Colonic mucosa (tissue), 4 donors: ENCODE data around the gene SCTR. TPM values are rescaled to one million over a fixed set of nuclear protein-coding genes. Genes with fewer than 3 reads are reported as not detected.

ENCODE experiments used
- DNase-seq: peaks from one replicate; pipeline ENCODE4 v3.0.0-alpha.2; 2020
- H3K27ac ChIP-seq: fragments of 200-600 bp; one replicate; pipeline ENCODE4 v1.8.0; 2021
- H3K27me3 ChIP-seq: fragments of 200-600 bp; one replicate; pipeline ENCODE4 v1.8.0; 2021
- H3K36me3 ChIP-seq: fragments of 200-600 bp; one replicate; pipeline ENCODE4 v1.8.0; 2021
- H3K4me1 ChIP-seq: fragments of 200-600 bp; one replicate; pipeline ENCODE4 v1.8.0; 2021; ENCODE audit warnings: mild to moderate bottlenecking
- H3K4me3 ChIP-seq: fragments of 200-600 bp; one replicate; pipeline ENCODE4 v1.8.0; 2021
- H3K9ac ChIP-seq, 2 donors: one replicate each; pipeline ENCODE4 v1.7.0; 2013; ENCODE audit warnings: control low read depth in 2 of 2, low read depth in 2 of 2, low read length in 2 of 2
- H3K9me3 ChIP-seq: fragments of 200-600 bp; one replicate; pipeline ENCODE4 v1.8.0; 2021
- intact Hi-C: fragments of 100-400 bp; cut with DNase I; formaldehyde crosslinking; loops from one replicate; pipeline ENCODE4 v1.14.1; 2022
- total RNA-seq, 2 donors: library from RNA; stranded (reverse); fragmentation: NEBNext Ultra II Directional in 1 of 2; extraction: Animal tissue kit (Norgen Biotek cat#: 25700) in 1 of 2; gene quantifications; one replicate each; pipeline ENCODE4 v1.2.1, GENCODE V29; 2021
- TF ChIP-seq, protein P1 (sequence below): fragments of 200-600 bp; IDR thresholded peaks from one replicate; pipeline ENCODE4 v1.8.0; 2022; ENCODE audit warnings: antibody characterized with exemption, mild to moderate bottlenecking
- donor health status: healthy.
- donor health status: DM: no; HTN: no; CAD: no.
- donor health status: DM: no; HTN: no; CAD: no.

SCTR gene
- total RNA-seq, 2 donors from 2014 or later, result 0.25 to 0.27 TPM

DNA sequence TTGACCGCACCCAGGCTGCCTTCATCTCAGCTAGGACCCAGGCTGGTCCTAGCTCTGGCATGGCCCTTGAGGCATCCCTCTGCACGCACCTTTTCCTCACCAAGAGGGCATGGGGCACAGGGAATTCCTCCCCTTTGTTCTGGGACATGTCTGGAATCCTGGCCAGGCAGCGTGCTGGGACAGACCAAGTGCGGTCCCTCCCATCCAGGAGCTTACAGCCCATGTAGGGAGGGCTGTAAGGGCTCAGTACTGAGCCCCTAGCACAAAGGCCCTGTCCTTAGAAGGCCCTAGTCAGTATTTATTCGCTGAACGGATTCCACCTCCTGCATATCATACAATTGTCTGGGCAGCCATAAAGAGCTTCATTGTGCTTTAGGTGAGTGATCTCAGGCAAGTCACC is 89.6 kb downstream of the SCTR start:
- intact Hi-C loops, result no loop called here
- no peaks in the 10 kb centered on the region for H3K36me3 ChIP-seq
- no peaks in the 10 kb centered on the region for H3K9me3 ChIP-seq
- no peak overlapping the region for H3K4me3 ChIP-seq
- peaks cover 5% of the 10 kb centered on the region for H3K4me1 ChIP-seq
- no peaks in the 10 kb centered on the region for H3K27me3 ChIP-seq
- no peak for DNase-seq
- H3K9ac ChIP-seq, result peak overlapping the region; percentile 44 to 46
- peak overlapping the region; percentile 68 for H3K27ac ChIP-seq
- TF ChIP-seq, protein P1, sequence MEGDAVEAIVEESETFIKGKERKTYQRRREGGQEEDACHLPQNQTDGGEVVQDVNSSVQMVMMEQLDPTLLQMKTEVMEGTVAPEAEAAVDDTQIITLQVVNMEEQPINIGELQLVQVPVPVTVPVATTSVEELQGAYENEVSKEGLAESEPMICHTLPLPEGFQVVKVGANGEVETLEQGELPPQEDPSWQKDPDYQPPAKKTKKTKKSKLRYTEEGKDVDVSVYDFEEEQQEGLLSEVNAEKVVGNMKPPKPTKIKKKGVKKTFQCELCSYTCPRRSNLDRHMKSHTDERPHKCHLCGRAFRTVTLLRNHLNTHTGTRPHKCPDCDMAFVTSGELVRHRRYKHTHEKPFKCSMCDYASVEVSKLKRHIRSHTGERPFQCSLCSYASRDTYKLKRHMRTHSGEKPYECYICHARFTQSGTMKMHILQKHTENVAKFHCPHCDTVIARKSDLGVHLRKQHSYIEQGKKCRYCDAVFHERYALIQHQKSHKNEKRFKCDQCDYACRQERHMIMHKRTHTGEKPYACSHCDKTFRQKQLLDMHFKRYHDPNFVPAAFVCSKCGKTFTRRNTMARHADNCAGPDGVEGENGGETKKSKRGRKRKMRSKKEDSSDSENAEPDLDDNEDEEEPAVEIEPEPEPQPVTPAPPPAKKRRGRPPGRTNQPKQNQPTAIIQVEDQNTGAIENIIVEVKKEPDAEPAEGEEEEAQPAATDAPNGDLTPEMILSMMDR, result no peak

DNA sequence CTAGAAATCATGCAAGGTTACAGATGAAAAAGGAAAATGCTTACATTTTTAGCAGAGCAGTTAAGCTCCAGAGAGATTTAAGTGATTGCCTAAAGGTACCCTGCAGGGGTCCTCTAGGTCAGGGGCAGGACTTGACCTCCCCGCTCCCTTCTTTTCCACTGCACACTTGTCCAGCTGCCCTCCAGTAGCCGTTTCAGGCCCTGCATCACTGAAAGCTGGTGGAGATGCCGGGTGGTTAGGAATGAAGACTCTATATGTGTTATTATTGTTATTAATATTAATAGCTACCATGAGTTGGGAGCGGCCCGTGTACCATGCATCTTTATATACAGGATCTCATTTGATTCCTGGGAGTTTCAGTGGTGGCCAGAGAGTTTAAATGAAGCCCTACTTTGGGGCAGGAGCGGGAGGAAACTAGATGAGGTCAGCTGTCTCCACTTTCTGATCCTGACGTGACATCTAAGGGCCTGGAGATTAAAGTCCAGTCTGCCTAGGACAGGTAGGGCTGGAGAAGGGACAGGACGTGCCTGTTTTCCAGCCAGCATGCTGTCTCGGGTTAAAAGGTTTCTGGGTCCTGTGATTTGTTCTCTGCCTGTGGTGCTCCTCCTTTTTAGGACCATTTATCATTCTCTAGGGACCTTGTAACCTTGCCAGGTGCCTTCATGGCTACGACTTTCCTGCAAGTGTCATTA is 90.5 kb downstream of the SCTR start:
- Histone ChIP-seq H3K9me3 (no peaks in the 10 kb centered on the region), H3K4me3 (no peak overlapping the region), H3K27ac (peak overlapping the region; percentile 68), H3K27me3 (no peaks in the 10 kb centered on the region), H3K9ac (peak overlapping the region in 1 of 2 donors; percentile 75), H3K36me3 (no peaks in the 10 kb centered on the region), H3K4me1 (peaks cover 5% of the 10 kb centered on the region)
- DNase-seq, result peak; percentile 63
- intact Hi-C loops, result no loop called here
- TF ChIP-seq, protein P1, result no peak

DNA sequence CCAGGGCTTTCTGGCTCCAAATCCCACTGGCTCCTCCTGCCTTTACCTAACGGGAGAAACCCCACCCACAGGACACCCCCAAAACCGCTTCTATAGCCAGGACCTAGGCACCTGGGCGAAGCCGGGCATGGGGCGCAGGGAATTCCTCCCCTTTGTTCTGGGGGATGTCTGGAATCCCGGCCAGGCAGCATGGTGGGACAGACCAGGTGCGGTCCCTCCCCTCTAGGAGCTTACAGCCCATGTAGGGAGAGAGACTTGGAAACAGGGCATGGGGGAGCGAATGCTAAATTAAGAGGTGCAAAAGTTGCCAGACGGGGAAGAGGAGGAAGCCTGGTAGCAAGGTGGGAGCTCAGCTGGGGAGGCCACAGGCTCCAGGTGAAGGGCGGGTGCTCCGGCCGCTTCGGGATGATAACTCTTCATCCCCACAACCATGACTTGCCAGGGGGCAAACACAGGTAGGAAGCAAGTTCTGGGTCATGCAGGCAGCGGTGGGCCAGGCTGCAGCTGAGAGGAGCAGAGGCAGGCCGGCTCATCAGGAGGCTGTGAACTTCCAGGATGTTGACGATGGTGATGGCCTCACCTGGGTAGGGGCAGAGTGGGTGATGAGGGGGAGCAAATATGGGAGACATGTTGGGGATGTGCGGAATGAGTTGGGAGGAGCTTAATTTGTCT is 91.3 kb downstream of the SCTR start:
- Histone ChIP-seq H3K27ac (peak overlapping the region; percentile 68), H3K4me1 (peaks cover 5% of the 10 kb centered on the region), H3K27me3 (no peaks in the 10 kb centered on the region), H3K36me3 (no peaks in the 10 kb centered on the region), H3K4me3 (peak overlapping the region; percentile 52), H3K9ac (peak overlapping the region; percentile 73 to 75), H3K9me3 (no peaks in the 10 kb centered on the region)
- intact Hi-C loops, result no loop called here
- TF ChIP-seq, protein P1, result no peak
- DNase-seq, result no peak

DNA sequence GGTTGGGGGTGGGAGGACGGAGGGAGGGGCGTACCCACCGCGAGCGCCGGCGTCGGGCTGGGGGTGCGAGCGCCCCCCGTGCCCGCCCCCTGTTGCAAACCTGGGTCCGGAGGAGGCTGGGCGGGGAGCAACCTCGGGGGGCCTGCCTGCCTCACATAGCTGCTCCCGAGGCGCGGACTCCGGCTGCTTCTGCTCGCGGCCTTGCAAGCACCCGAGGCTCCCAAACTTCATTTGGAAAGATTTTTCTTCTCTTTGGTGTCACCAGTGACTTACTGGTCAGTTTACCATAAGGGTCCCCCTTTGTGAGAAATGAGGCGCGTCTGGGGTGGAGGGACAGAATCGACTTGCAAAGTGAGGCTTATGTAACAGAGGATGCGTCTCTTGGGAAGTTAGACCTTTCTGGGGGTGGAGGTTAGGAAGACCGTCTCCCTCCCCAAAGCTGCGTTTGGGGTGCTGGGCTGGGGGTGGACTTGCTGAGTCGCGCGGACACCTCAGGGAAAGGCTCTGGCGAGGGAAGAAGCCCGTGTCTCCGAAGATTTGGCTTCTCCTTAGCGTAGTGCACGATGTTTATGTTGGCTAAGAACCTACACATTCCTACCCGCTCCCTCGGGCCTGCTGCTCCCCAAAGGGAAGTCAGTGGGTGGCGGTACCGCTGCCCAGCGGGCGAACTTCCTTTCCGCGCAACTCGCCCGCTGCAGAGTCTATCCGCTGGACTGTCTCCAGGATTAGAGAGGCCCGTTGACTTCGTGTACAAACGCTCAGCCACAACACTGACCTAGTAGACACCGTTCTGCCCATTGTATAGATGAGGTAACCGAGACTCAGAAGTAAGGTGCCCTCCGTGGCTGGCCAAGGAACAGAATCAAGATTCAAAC is 92.1 kb downstream of the SCTR start:
- peak overlapping the region; percentile 73 to 75 for H3K9ac ChIP-seq
- no peaks in the 10 kb centered on the region for H3K9me3 ChIP-seq
- intact Hi-C loops, result no loop called here
- no peaks in the 10 kb centered on the region for H3K36me3 ChIP-seq
- peak; percentile 31 for DNase-seq
- peak overlapping the region; percentile 10 for H3K27ac ChIP-seq
- no peaks in the 10 kb centered on the region for H3K27me3 ChIP-seq
- TF ChIP-seq, protein P1, result no peak
- peaks cover 5% of the 10 kb centered on the region for H3K4me1 ChIP-seq
- peak overlapping the region; percentile 52 for H3K4me3 ChIP-seq
